GM12801 (cell line): ENCODE data around the gene EBNA1BP2.

Source experiments
- TF ChIP-seq, protein P1 (sequence below): IDR thresholded peaks from one replicate; pipeline ENCODE4 v1.5.1; 2011; ENCODE audit warnings: control low read depth; ENCODE audit not compliant: insufficient read length; ENCODE audit errors: extremely low read depth

EBNA1BP2 gene

DNA sequence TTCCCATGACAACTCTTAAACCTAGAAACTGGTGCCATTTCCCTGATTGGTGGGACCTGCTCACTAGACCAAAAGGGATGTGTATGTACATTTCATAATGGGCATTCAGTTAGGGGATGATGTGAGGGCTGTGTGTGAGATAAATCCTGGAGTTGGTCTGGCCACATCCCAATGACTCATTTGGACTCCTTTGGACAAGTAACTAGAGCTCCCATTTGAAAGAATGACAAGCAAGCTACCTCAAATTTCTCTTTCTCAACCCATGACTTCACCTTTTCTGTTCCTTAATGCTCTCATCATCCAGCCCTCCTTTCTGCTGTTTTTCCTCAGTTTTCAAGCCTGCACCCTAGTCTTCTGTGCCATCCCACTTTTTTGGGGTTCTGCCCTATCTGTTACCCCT, 27.9 kb downstream of the EBNA1BP2 start:
- TF ChIP-seq, protein P1, sequence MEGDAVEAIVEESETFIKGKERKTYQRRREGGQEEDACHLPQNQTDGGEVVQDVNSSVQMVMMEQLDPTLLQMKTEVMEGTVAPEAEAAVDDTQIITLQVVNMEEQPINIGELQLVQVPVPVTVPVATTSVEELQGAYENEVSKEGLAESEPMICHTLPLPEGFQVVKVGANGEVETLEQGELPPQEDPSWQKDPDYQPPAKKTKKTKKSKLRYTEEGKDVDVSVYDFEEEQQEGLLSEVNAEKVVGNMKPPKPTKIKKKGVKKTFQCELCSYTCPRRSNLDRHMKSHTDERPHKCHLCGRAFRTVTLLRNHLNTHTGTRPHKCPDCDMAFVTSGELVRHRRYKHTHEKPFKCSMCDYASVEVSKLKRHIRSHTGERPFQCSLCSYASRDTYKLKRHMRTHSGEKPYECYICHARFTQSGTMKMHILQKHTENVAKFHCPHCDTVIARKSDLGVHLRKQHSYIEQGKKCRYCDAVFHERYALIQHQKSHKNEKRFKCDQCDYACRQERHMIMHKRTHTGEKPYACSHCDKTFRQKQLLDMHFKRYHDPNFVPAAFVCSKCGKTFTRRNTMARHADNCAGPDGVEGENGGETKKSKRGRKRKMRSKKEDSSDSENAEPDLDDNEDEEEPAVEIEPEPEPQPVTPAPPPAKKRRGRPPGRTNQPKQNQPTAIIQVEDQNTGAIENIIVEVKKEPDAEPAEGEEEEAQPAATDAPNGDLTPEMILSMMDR = no peak

DNA sequence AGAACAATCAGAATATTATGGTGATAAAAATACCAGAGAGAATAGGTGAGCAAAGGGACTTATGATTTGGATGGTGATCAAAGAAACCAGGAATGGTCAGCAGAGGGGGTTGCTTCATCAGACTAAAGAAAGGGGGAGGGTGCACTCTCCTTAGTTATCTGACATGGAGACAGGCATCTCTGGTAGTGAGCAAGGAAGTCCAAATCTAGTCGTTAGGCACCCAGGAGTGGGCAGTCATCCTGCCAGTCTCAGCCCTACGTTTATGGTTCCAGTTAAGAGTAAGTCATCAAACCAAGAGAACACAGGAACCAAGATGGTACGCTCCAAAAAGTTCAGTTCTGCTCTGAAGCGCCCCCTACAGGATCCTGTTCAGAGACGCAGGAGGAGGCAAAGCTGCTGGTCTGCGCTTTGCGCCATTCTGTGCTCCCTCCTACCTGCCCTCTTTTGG, 28.6 kb downstream of the EBNA1BP2 start:
- TF ChIP-seq, protein P1 = no peak

DNA sequence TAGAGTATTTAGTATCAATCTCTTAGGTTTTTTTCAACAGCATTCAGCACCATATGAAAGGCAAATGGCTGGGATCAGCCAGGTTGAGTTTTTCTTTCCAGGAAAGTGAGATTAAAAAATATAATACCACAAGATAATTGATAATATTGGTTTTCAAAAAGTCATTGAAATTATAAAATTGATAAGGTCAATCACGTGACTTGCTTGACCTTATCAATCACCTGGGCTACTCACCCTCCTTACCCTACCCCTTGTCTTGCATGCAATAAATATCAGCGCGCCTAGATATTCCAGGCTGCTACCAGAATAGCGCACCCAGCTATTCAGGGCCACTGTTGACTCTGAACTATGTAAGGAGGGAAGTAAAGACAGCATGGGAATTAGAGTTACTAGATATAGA, 31.5 kb downstream of the EBNA1BP2 start:
- TF ChIP-seq, protein P1 = no peak

DNA sequence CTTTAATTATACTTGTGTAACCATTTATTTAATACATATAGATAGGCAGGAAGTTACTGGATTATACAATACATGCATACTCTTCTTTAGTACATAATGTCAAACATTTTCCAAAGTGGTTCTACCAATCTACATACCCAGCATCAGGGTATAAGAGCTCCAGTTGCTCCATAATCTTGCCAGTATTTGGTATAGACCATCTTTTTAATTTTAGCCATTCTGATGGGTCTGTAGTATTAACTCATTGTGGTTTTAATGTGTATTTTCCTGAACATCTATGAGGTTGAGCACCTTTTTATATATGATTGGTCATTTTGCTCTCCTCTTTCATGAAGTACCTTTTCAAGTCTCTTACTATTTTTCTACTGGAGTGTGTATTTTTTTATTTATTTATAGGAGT, 32.1 kb downstream of the EBNA1BP2 start:
- TF ChIP-seq, protein P1 = no peak

DNA sequence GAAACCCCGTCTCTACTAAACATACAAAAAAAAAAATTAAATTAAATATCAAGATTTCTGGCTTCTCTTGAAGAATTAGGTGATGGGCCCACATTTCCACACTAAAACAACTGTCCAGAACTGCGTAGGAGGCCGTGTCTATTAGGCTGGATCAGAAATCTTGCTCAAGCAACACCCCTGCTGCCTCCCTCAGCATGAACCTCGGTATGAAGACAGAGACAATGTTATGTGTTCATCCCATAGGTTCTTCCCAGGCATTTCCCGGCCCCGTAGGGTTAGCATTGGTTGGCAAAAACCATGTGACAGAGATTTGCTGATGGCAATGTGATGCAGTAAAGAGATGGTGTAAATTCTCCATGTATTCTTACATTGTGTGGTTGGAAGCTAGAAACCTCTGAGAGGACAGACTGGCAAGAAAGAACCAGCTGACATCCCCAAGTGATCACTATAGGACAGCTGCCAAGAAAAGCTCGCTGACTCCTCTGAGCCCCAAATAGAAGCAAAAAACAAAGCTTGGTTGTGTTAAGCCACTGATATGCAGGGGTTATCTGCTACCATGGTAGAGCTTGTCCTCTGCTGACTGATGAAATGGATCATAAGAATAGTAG, 34.5 kb downstream of the EBNA1BP2 start:
- TF ChIP-seq, protein P1 = no peak

DNA sequence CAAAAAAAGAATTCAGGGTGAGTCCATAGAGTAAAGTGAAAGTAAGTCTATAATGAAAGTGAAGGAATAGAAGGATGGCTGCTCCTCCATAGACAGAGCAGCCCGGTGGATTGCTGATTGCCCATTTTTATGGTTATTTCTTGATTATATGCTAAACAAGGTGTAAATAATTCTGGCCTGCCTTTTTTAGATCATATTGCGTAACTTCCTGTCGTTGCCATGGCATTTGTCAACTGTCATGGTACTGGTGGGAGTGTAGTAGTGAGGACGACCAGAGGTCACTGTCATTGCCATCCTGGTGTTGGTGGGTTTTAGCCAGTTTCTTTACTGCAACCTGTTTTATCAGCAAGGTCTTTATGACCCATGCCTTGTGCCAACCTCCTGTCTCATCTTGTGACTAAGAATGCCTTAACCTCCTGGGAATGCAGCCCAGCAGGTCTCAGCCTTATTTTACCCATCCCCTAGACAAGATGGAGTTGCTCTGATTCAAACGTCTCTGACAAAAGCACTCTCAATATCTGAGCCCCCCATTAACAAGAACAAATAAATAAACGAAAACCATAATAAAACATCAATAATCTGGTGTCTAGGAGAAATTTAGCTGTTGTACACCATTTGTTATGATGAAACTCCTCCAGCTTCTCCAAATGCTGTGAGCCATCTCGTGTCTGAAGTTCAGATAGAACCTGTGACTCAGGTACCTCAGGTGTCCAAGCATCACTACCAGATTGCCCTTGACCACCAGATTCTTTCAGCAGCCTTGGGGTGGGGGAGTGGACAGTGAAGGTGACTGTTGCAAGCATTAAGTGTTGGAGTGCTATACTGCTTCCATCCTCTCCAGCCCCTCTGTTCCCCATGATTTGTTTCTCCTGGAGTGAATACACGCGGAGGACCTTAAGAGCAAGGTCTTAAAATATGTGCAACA, 36.0 kb downstream of the EBNA1BP2 start:
- TF ChIP-seq, protein P1 = no peak

DNA sequence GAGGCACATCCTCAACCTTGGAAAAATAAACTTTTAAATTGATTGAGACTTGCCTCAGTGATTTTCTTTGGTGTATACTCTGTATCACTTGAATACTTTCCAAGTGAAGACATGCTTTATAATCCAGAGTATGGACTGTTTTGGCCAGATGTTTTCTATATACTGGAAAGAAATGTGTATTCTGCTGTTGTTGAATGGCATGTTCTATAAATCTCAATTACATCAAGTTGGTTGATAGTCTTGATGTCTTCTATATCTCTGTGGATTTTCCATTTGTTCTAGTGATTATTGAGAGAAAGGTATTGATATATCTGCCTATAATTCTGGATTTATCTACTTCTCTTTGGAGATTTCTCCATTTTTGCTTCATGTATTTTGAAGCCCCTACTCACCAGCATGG, 37.5 kb downstream of the EBNA1BP2 start:
- TF ChIP-seq, protein P1 = no peak
